ENCODE results near the gene DDX25. TPM values are rescaled to one million over a fixed set of nuclear protein-coding genes. Genes with fewer than 3 reads are reported as not detected.

DDX25 gene
- total and polyA plus RNA-seq, 2 of the 8 experiments (the other 6 are each of a cell fraction or from before 2014, with no cell fraction given): 17.6 to 17.9 TPM

DNA sequence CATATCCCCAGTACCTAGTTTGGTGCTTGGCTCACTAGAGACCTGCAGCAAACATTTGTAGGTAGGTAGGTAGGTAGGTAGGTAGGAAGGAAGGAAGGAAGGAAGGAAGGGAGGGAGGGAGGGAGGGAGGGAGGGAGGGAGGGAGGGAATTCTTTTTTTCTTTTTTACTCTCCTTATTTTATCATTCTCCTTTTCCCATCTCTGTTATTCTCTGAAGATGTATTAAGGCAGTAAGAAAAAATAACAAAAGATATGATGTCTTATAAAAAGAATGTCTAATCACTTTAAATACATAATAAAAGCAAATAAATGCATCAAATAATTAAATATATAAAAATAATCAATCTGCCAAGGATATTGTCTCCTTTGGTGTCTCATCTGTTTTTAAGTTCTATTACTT, 70.0 kb downstream of the DDX25 start:
- Histone ChIP-seq H2BK15ac (ENCODE audit: low read length) (no peak overlapping the region), H3K9me3 (ENCODE audit: insufficient read depth in 2 of 2, low read depth in 1 of 2, low read length in 1 of 2) (no peaks in the 10 kb centered on the region), H3K4me2 (ENCODE audit: insufficient read depth in 1 of 2, low read depth in 2 of 2, low read length in 2 of 2) (no peak overlapping the region), H3K4me1 (replicated peaks in 1 of 4; ENCODE audit: control insufficient read depth in 3 of 4, insufficient read depth in 4 of 4, low read length in 3 of 4) (no peaks in the 10 kb centered on the region), H2BK5ac (ENCODE audit: low read depth, low read length) (no peak overlapping the region), H2BK120ac (replicated peaks; ENCODE audit: low read depth, low read length) (no peak overlapping the region), H3K4me3 (ENCODE audit: extremely low read depth in 1 of 4, insufficient read depth in 2 of 4, low read depth in 3 of 4, low read length in 4 of 4) (no peak overlapping the region), H3K27ac (ENCODE audit: low read depth, low read length) (no peak overlapping the region), H3K4ac (replicated peaks; ENCODE audit: insufficient read length, low read depth, low read length) (no peak overlapping the region), H4K20me1 (replicated peaks in 1 of 2; ENCODE audit: control insufficient read depth in 1 of 2, insufficient read depth in 2 of 2, low read length in 2 of 2) (no peaks in the 10 kb centered on the region), H3K23ac (ENCODE audit: insufficient read length) (no peak overlapping the region), H3K23me2 (ENCODE audit: low read depth, low read length) (no peaks in the 10 kb centered on the region), H3K79me1 (ENCODE audit: low read depth, low read length) (no peaks in the 10 kb centered on the region), H3K18ac (ENCODE audit: extremely low read depth, low read length) (no peak overlapping the region), H3K9ac (replicated peaks in 1 of 4; ENCODE audit: extremely low read depth in 1 of 4, low read depth in 3 of 4, low read length in 3 of 4) (no peak overlapping the region), H2AK5ac (ENCODE audit: low read depth, low read length) (no peak overlapping the region), H2BK12ac (ENCODE audit: low read depth, low read length) (no peak overlapping the region), H2AFZ (ENCODE audit: low read length) (no peak overlapping the region), H3K79me2 (ENCODE audit: control insufficient read depth in 1 of 2, insufficient read depth in 2 of 2, low read length in 2 of 2) (no peaks in the 10 kb centered on the region), H3K36me3 (ENCODE audit: control insufficient read depth in 2 of 4, insufficient read depth in 4 of 4, low read length in 3 of 4) (peaks cover 0 to 22% (median 0%) of the 10 kb centered on the region in 4 experiments; a peak in 2 of 8 replicates), H4K8ac (ENCODE audit: extremely low read depth, insufficient read depth, low read length) (no peak overlapping the region), H4K91ac (replicated peaks; ENCODE audit: insufficient read length, low read length) (no peak overlapping the region), H3K56ac (replicated peaks; ENCODE audit: insufficient read length, low read depth, low read length) (no peak overlapping the region), H3K27me3 (replicated peaks in 1 of 4; ENCODE audit: control insufficient read depth in 3 of 4, extremely low read depth in 1 of 4, insufficient read depth in 3 of 4, low read length in 3 of 4) (no peaks in the 10 kb centered on the region), H3K14ac (ENCODE audit: insufficient read length) (no peak overlapping the region), H2BK20ac (ENCODE audit: low read length) (no peak overlapping the region), H4K5ac (ENCODE audit: insufficient read length, low read depth, low read length) (no peak overlapping the region)
- FAIRE-seq (no peak), DNase-seq (ENCODE audit: low read depth in 1 of 2, low spot score in 2 of 2) (no peak)
- no peak for TF ChIP-seq MAX (IDR thresholded peaks at IDR 0.05)
- TF ChIP-seq EGR1 (IDR thresholded peaks at IDR 0.05; ENCODE audit: borderline replicate concordance, low read depth, low read length): no peak
- POLR2A ChIA-PET (ENCODE audit: partially characterized antibody): interaction anchor here (0.7 to 1.5 kb wide), 2 partner anchors 11 to 14 kb away, joined by 3 read pairs; no protein-coding TSS in a partner anchor
- CTCF ChIA-PET (ENCODE audit: partially characterized antibody): interaction anchor here (1.2 to 1.8 kb wide), 2 partner anchors 170 to 216 kb away, joined by 3 read pairs; no protein-coding TSS in a partner anchor
